Bronchial epithelial cell (primary cell): ENCODE measurements around the gene NDNF. TPM values are rescaled to one million over a fixed set of nuclear protein-coding genes. Genes with fewer than 3 reads are reported as not detected.

Source experiments
- DNase-seq: peaks from one replicate; pipeline ENCODE4 v3.0.0-alpha.2; 2010; ENCODE audit warnings: low read depth
- FAIRE-seq: peaks from 2 replicates; lab custom pipeline; 2011; peaks lifted over from hg19 to GRCh38; lab: Jason Lieb, UNC
- H3K27me3 ChIP-seq: 2 replicates; pipeline ENCODE4 v1.5.1; 2011; ENCODE audit warnings: low read length; ENCODE audit not compliant: control insufficient read depth, insufficient read depth
- H3K36me3 ChIP-seq: 2 replicates; pipeline ENCODE4 v1.5.1; 2011; ENCODE audit warnings: low read length; ENCODE audit not compliant: control insufficient read depth, insufficient read depth
- H3K4me3 ChIP-seq: 2 replicates; pipeline ENCODE4 v1.5.1; 2011; ENCODE audit warnings: mild to moderate bottlenecking, low read depth, low read length, control low read depth
- total RNA-seq: library from RNA; depleted of rRNA; stranded (reverse); fragments of >200 nt; gene quantifications from 2 replicates; pipeline ENCODE4 v1.2.1, GENCODE V29; 2014
- TF ChIP-seq, protein P1 (sequence below): IDR thresholded peaks from 2 replicates; pipeline ENCODE4 v1.5.1; 2011; ENCODE audit warnings: mild to moderate bottlenecking, moderate library complexity, low read length, control low read depth, inconsistent platforms; ENCODE audit not compliant: insufficient read depth, severe bottlenecking

The NDNF gene
- total RNA-seq, 1 donor from 2014 or later = not detected

DNA sequence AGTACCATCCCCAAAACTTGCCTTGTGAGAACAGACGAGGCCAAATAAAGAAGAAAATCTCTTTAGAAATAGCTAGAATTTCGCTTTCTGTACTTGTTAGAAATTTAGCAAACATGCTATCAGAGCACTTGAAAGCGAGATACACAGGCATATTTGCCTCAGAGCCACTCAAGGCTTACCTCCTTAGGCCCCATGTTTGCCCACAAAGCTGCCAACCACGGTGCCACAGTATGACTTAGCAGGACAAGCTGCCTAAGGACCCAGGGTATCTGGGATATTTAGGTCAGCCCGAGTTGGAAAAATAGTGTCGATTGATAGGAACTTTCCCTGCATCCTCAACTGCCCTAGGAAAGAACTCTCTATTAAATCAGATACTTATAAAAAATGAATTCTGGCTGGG lies 24.2 kb downstream of the NDNF start:
- Histone ChIP-seq H3K27me3 (no peaks in the 10 kb centered on the region), H3K4me3 (no peak overlapping the region), H3K36me3 (no peaks in the 10 kb centered on the region)
- TF ChIP-seq, protein P1, sequence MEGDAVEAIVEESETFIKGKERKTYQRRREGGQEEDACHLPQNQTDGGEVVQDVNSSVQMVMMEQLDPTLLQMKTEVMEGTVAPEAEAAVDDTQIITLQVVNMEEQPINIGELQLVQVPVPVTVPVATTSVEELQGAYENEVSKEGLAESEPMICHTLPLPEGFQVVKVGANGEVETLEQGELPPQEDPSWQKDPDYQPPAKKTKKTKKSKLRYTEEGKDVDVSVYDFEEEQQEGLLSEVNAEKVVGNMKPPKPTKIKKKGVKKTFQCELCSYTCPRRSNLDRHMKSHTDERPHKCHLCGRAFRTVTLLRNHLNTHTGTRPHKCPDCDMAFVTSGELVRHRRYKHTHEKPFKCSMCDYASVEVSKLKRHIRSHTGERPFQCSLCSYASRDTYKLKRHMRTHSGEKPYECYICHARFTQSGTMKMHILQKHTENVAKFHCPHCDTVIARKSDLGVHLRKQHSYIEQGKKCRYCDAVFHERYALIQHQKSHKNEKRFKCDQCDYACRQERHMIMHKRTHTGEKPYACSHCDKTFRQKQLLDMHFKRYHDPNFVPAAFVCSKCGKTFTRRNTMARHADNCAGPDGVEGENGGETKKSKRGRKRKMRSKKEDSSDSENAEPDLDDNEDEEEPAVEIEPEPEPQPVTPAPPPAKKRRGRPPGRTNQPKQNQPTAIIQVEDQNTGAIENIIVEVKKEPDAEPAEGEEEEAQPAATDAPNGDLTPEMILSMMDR = no peak
- FAIRE-seq = no peak
- DNase-seq = no peak

DNA sequence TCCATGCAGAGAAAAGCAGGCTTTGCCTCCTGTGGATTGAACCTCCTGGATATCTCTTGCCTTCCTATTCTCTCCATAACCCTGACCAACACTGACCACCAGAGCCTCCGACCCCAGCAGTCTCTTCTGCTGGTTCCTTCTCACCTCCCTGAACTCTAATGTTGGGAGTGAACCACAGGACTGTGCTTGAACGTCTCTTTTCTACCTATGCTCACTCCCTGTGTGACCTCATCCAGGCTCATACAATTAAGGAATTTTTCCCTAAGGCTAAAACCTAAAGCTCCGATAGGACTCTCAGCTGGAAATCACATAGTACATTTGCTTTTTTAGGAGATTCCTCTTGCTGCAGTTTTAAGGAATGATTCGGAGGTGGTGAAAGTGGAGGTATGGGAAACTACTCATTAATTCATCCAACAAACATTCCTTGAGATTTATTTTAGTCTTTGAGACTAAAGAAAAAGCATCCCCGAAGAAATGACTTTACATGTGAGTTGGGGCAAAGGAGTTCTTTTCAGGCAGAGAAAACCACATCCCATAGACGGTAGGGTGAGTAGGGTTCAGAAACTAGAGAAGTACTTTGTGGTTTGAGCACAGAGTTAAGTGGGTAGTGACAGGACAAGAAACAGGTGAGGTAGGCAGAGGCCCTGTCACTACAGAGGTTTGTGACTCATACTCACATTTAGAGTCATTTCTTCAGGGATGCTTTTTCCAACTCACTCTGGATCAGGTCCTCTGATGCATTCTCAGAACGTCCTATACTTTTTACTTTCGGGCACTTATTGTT lies 30.8 kb downstream of the NDNF start:
- Histone ChIP-seq H3K27me3 (no peaks in the 10 kb centered on the region), H3K36me3 (no peaks in the 10 kb centered on the region), H3K4me3 (no peak overlapping the region)
- peak; percentile 37 for DNase-seq
- FAIRE-seq = no peak
- TF ChIP-seq, protein P1 = no peak

DNA sequence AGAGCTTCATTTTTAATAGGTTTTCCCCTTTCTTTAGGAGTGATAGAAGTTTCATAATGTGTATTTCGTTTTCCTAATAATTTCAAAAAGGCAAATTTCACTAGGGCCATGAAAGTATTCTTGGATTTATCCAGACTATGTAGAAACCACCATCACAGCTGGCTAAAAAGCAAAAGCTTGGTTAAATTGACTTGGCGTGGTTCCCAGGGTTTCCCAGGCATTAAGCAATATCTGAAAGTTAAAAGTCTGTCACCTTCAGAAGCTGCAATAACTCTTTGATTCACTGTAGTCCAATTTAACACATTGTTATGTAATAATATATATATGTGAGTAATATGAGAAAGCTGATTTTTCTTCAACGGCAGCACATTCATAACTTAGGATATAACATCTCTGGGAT lies 38.3 kb downstream of the NDNF start:
- Histone ChIP-seq H3K27me3 (no peaks in the 10 kb centered on the region), H3K4me3 (no peak overlapping the region), H3K36me3 (no peaks in the 10 kb centered on the region)
- FAIRE-seq (no peak), DNase-seq (peak; percentile 41)
- TF ChIP-seq, protein P1 = no peak

DNA sequence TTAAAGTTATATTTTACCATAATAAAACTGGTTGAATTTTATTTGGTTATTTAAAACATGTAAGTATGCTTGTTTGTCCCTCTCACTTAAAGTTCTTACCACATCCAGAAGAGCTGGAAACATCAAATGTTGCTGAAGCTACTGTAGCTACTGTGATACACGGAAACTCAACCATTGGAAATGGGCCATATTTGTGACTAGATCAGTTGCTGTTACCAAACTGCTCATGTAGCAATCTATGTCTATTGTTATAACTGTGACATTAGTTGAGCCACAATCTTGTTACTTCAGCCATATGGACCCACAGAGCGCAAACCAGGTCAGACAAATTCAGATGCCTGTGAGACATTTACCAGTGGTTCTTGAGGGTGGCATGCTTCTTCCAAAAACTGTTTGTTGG lies 41.6 kb downstream of the NDNF start:
- H3K4me3 ChIP-seq = no peak overlapping the region
- no peaks in the 10 kb centered on the region for H3K27me3 ChIP-seq
- FAIRE-seq (no peak), DNase-seq (no peak)
- TF ChIP-seq, protein P1 = no peak
- no peaks in the 10 kb centered on the region for H3K36me3 ChIP-seq

DNA sequence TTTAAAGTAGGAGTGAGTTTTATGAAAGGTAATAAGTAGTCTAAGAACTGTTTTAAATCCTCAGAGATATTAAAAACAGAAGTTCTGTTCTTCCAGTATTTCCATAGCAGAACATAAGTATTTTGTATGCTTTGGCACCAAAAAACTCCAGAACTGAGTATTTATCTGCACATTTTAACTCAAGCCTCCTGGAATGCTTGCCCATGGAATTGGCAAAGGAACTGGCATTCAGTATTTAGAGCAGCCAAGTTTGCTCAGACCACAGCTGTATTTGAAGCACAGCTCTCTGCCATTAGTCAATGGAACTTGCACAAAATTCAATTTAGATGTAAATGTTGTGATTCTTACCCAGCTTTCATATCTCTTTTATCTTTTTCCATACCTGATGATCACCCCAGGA lies 42.2 kb downstream of the NDNF start:
- FAIRE-seq = no peak

More for the DNA sequence above, 42.2 kb downstream of the NDNF start:
- no peak for DNase-seq
- TF ChIP-seq, protein P1 = no peak
- Histone ChIP-seq H3K27me3 (no peaks in the 10 kb centered on the region), H3K36me3 (no peaks in the 10 kb centered on the region), H3K4me3 (no peak overlapping the region)
